ENCODE results near the gene PPM1F.

PPM1F gene

GRCh38 chr22:21948824-21949568 is 3.7 kb downstream of the PPM1F start:
- Histone ChIP-seq H3K9me3 (no peaks in the 10 kb centered on the region), H3K4me1 (0 out of 2 replicates have a peak, but pooled peaks cover 2% of the 10 kb centered on the region), H3K36me3 (peaks cover 9% of the 10 kb centered on the region), H3K27me3 (no peaks in the 10 kb centered on the region), H3K4me3 (ENCODE audit: low read depth, low read length) (no peak overlapping the region)
- no peak for DNase-seq
- TF ChIP-seq, protein P1, sequence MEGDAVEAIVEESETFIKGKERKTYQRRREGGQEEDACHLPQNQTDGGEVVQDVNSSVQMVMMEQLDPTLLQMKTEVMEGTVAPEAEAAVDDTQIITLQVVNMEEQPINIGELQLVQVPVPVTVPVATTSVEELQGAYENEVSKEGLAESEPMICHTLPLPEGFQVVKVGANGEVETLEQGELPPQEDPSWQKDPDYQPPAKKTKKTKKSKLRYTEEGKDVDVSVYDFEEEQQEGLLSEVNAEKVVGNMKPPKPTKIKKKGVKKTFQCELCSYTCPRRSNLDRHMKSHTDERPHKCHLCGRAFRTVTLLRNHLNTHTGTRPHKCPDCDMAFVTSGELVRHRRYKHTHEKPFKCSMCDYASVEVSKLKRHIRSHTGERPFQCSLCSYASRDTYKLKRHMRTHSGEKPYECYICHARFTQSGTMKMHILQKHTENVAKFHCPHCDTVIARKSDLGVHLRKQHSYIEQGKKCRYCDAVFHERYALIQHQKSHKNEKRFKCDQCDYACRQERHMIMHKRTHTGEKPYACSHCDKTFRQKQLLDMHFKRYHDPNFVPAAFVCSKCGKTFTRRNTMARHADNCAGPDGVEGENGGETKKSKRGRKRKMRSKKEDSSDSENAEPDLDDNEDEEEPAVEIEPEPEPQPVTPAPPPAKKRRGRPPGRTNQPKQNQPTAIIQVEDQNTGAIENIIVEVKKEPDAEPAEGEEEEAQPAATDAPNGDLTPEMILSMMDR (IDR thresholded peaks at IDR 0.05; ENCODE audit: low read depth, low read length) = no peak

GRCh38 chr22:21948390-21948789 is 4.3 kb downstream of the PPM1F start:
- DNase-seq = no peak
- TF ChIP-seq, protein P1 (IDR thresholded peaks at IDR 0.05; ENCODE audit: low read depth, low read length) = no peak
- Histone ChIP-seq H3K36me3 (peaks cover 9% of the 10 kb centered on the region), H3K4me3 (ENCODE audit: low read depth, low read length) (no peak overlapping the region), H3K9me3 (no peaks in the 10 kb centered on the region), H3K27me3 (no peaks in the 10 kb centered on the region), H3K4me1 (0 out of 2 replicates have a peak, but pooled peaks cover 2% of the 10 kb centered on the region)

GRCh38 chr22:21947040-21948014 is 5.3 kb downstream of the PPM1F start:
- TF ChIP-seq, protein P1 (IDR thresholded peaks at IDR 0.05; ENCODE audit: low read depth, low read length) = peak; percentile 56
- H3K4me1 ChIP-seq = 0 out of 2 replicates have a peak, but pooled peaks cover 2% of the 10 kb centered on the region
- H3K4me3 ChIP-seq (ENCODE audit: low read depth, low read length) = no peak overlapping the region
- DNase-seq = no peak
- peaks cover 9% of the 10 kb centered on the region for H3K36me3 ChIP-seq
- no peaks in the 10 kb centered on the region for H3K9me3 ChIP-seq
- H3K27me3 ChIP-seq = no peaks in the 10 kb centered on the region

GRCh38 chr22:21946262-21946925 is 6.3 kb downstream of the PPM1F start:
- H3K27me3 ChIP-seq = no peaks in the 10 kb centered on the region
- H3K9me3 ChIP-seq = no peaks in the 10 kb centered on the region
- TF ChIP-seq, protein P1 (IDR thresholded peaks at IDR 0.05; ENCODE audit: low read depth, low read length) = no peak
- peaks cover 9% of the 10 kb centered on the region for H3K36me3 ChIP-seq
- no peak for DNase-seq
- 0 out of 2 replicates have a peak, but pooled peaks cover 2% of the 10 kb centered on the region for H3K4me1 ChIP-seq
- no peak overlapping the region for H3K4me3 ChIP-seq (ENCODE audit: low read depth, low read length)

DNA sequence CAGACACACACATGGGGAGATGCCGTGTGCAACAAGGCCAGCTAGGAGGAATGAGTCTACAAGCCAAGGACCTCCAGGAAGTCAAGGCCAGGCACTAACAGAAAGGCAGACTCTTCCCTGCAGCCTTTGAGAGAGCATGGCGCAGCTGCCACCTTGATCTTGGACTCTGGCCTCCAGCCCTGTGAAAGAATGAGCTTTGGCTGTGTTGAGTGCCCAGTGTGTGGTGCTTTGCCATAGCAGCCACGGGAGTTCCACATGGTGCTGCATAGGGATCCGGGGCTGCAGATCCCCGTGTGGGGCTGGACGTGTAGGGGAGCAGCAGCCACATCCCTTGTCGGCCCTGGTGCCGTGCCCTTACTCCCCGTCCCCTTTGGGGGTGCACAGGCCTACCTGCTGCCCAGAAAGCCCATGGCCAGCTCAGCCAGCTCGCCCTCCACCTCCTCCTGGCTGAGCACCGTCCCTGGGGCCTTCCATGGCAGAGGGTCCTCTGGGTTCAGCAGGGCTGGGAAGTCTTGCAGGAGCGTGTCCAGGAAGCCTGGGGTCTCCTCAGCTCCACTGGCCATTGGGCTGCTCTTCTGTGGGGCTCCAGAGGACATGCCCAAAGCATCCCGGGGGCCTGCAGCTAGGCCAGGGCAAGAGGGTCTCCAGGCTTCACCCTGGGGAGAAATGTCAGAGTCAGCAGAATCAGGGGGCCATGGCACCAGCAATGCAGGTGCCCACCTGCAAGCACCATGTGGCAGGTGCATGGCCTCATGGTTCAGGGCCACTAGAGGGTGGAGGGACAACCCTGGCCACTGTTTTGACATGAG is 7.0 kb downstream of the PPM1F start:
- H3K4me1 ChIP-seq = 0 out of 2 replicates have a peak, but pooled peaks cover 2% of the 10 kb centered on the region
- H3K27me3 ChIP-seq = no peaks in the 10 kb centered on the region
- no peak overlapping the region for H3K4me3 ChIP-seq (ENCODE audit: low read depth, low read length)
- TF ChIP-seq, protein P1 (IDR thresholded peaks at IDR 0.05; ENCODE audit: low read depth, low read length) = no peak
- peaks cover 9% of the 10 kb centered on the region for H3K36me3 ChIP-seq
- no peak for DNase-seq
- H3K9me3 ChIP-seq = no peaks in the 10 kb centered on the region

Measured in BE2C (cell line).